ENCODE data around the gene PIK3CB.
A peak's percentile ranks its signal among the peaks of the same experiment; 100 is the strongest.

- TF ChIP-seq MYC (IDR thresholded peaks at IDR 0.05; ENCODE audit: low read depth, low read length) (peak; percentile 7; the same call in 1 of the 2 replicates), CTCF (IDR thresholded peaks at IDR 0.05; ENCODE audit: low read depth, low read length) (no peak)
These were observed 226.2 kb downstream of the PIK3CB start, which contains the start of gene FAIM for GRCh38 chr3:138608322-138609135.

Measured in NB4 (cell line).